Astrocyte of the cerebellum (primary cell): ENCODE results near the gene SLC35G6.
"Not testable (repeated sequence)": the region's sequence is repeated elsewhere in the genome, so short reads cannot be mapped to it uniquely, and the experiment has no call there.

Experiments
- DNase-seq: peaks from one replicate; pipeline ENCODE4 v3.0.0-alpha.2; 2011; ENCODE audit warnings: low read depth
- H3K4me3 ChIP-seq: 2 replicates; pipeline ENCODE4 v1.5.1; 2011; ENCODE audit warnings: mild to moderate bottlenecking, low read depth, low read length, moderate library complexity
- CTCF ChIP-seq: IDR thresholded peaks from 2 replicates; pipeline ENCODE4 v1.5.1; 2012; ENCODE audit warnings: low read length, low read depth, moderate library complexity, mild to moderate bottlenecking; ENCODE audit errors: missing control alignments
- in situ Hi-C: cut with HindIII; loops from 2 replicates; pipeline ENCODE4 v1.10.0; 2017; ENCODE audit warnings: low sequenced_read_pairs

SLC35G6 gene

GRCh38 chr17:7479213-7480088 lies 1.8 kb upstream of the SLC35G6 start, which contains the start of gene ZBTB4:
TSS of gene ZBTB4 (minus strand) at chr17:7479631. CDS start at chr17:7466801, 12,830 bp downstream.
- DNase-seq: no peak
- in situ Hi-C loops: loop anchor here (5.0 kb wide), 3 partner anchors 47 to 92 kb away; no protein-coding TSS in a partner anchor
- peak within 1 kb of the TSS; percentile 80 for H3K4me3 ChIP-seq
- TF ChIP-seq CTCF: no peak

- no peak for DNase-seq
- H3K4me3 ChIP-seq: peak overlapping the region; percentile 80
- in situ Hi-C loops: no loop called here
- no peak for TF ChIP-seq CTCF
Measured at GRCh38 chr17:7480089-7480384, 1.2 kb upstream of the SLC35G6 start.

GRCh38 chr17:7481842-7482741 lies 846 bp downstream of the SLC35G6 start:
- DNase-seq, in situ Hi-C loops, H3K4me3 ChIP-seq: not testable (repeated sequence)

- peak overlapping the region; percentile 84 for H3K4me3 ChIP-seq
- in situ Hi-C loops, DNase-seq: not testable (repeated sequence)
Measured at GRCh38 chr17:7482742-7483088, 1.5 kb downstream of the SLC35G6 start.

GRCh38 chr17:7483255-7484066 lies 2.2 kb downstream of the SLC35G6 start:
- in situ Hi-C loops: no loop called here
- DNase-seq: peak; percentile 76
- no peak for TF ChIP-seq CTCF
- peak overlapping the region; percentile 84 for H3K4me3 ChIP-seq

- in situ Hi-C loops: no loop called here
- DNase-seq: peak; percentile 92
- no peak for TF ChIP-seq CTCF
Measured at GRCh38 chr17:7484067-7484918, 3.0 kb downstream of the SLC35G6 start, which contains the start of gene POLR2A. TSS of gene POLR2A (plus strand) at chr17:7484366.

More at GRCh38 chr17:7484067-7484918, 3.0 kb downstream of the SLC35G6 start, which contains the start of gene POLR2A:
- peak within 1 kb of the TSS; percentile 84 for H3K4me3 ChIP-seq
